Peyer's patch (tissue), 4 donors: ENCODE results near the gene DISC1. TPM values are rescaled to one million over a fixed set of nuclear protein-coding genes. Genes with fewer than 3 reads are reported as not detected.

Experiments used
- DNase-seq, 3 donors: peaks; one replicate each; pipeline ENCODE4 v3.0.0-alpha.2; 2017 to 2019
- H3K27ac ChIP-seq, 4 donors: fragments of 200-600 bp; sonication (generic); one replicate each; pipeline ENCODE4 v1.5.1; 2016 to 2019
- H3K27me3 ChIP-seq, 2 donors: fragments of 200-600 bp; sonication (generic); one replicate each; pipeline ENCODE4 v1.5.1; 2019
- H3K36me3 ChIP-seq, 3 donors: fragments of 200-600 bp; sonication (generic); one replicate each; pipeline ENCODE4 v1.5.1; 2016 to 2019
- H3K4me1 ChIP-seq, 4 donors: fragments of 200-600 bp; sonication (generic); one replicate each; pipeline ENCODE4 v1.5.1; 2016 to 2019
- H3K4me3 ChIP-seq, 4 donors: fragments of 200-600 bp; sonication (generic); 1 replicate in 3 of 4; 2 replicates in 1 of 4; pipeline ENCODE4 v1.5.1; 2016 to 2019; ENCODE audit warnings: mild to moderate bottlenecking in 1 of 4
- H3K9me3 ChIP-seq, 4 donors: fragments of 200-600 bp; sonication (generic); one replicate each; pipeline ENCODE4 v1.5.1; 2016 to 2019; ENCODE audit warnings: mild to moderate bottlenecking in 1 of 4
- CTCF ChIP-seq, 6 experiments: fragments of 450-650 bp in 4 of 6; fragments of 200-600 bp in 2 of 6; sonication (generic) in 1 of 6; IDR thresholded peaks; one replicate each; pipeline ENCODE4 v1.5.1; 2017 to 2019; ENCODE audit warnings: antibody characterized with exemption in 6 of 6, mild to moderate bottlenecking in 3 of 6, moderate library complexity in 1 of 6
- POLR2A ChIP-seq, 2 donors: fragments of 450-650 bp; IDR thresholded peaks; one replicate each; pipeline ENCODE4 v1.5.1; 2017; ENCODE audit warnings: antibody characterized with exemption in 2 of 2, mild to moderate bottlenecking in 2 of 2, moderate library complexity in 2 of 2
- total RNA-seq, 4 donors: library from RNA; depleted of rRNA; stranded (reverse); fragments of >200 nt; gene quantifications; one replicate each; pipeline ENCODE4 v1.1.0, GENCODE V29; 2016

DISC1 gene
- total RNA-seq, 4 donors from 2014 or later: 2.3 to 39.6 (median 5.6) TPM

- H3K27me3 ChIP-seq: no peaks in the 10 kb centered on the region
- DNase-seq: no peak
- H3K4me3 ChIP-seq: no peak overlapping the region
- TF ChIP-seq POLR2A (IDR thresholded peaks at IDR 0.05) (no peak), CTCF (IDR thresholded peaks at IDR 0.05) (no peak)
- no peaks in the 10 kb centered on the region for H3K36me3 ChIP-seq
- peaks cover 0 to 10% (median 4%) of the 10 kb centered on the region in 4 donors for H3K9me3 ChIP-seq
- no peak overlapping the region for H3K27ac ChIP-seq
- H3K4me1 ChIP-seq: no peaks in the 10 kb centered on the region
These were observed 62.4 kb downstream of the DISC1 start for GRCh38 chr1:231688989-231689388.

- Histone ChIP-seq H3K36me3 (no peaks in the 10 kb centered on the region), H3K27ac (no peak overlapping the region), H3K4me3 (no peak overlapping the region), H3K9me3 (peaks cover 0 to 10% (median 4%) of the 10 kb centered on the region in 4 donors), H3K4me1 (no peaks in the 10 kb centered on the region), H3K27me3 (no peaks in the 10 kb centered on the region)
- DNase-seq: no peak
- no peak for TF ChIP-seq CTCF (IDR thresholded peaks at IDR 0.05)
- no peak for TF ChIP-seq POLR2A (IDR thresholded peaks at IDR 0.05)
These were observed 63.5 kb downstream of the DISC1 start for GRCh38 chr1:231690059-231690458.

- Histone ChIP-seq H3K27me3 (no peaks in the 10 kb centered on the region), H3K27ac (no peak overlapping the region), H3K4me3 (no peak overlapping the region), H3K36me3 (no peaks in the 10 kb centered on the region), H3K4me1 (no peaks in the 10 kb centered on the region), H3K9me3 (no peaks in the 10 kb centered on the region)
- no peak for DNase-seq
- TF ChIP-seq POLR2A (IDR thresholded peaks at IDR 0.05) (no peak), CTCF (IDR thresholded peaks at IDR 0.05) (peak in 3 of 6 experiments; percentile 18 to 28 (median 24))
These were observed 65.1 kb downstream of the DISC1 start for GRCh38 chr1:231691618-231692259.

- no peaks in the 10 kb centered on the region for H3K4me1 ChIP-seq
- H3K36me3 ChIP-seq: no peaks in the 10 kb centered on the region
- TF ChIP-seq POLR2A (IDR thresholded peaks at IDR 0.05): no peak
- no peak for TF ChIP-seq CTCF (IDR thresholded peaks at IDR 0.05)
- no peaks in the 10 kb centered on the region for H3K9me3 ChIP-seq
- DNase-seq: no peak
- H3K4me3 ChIP-seq: no peak overlapping the region
- no peak overlapping the region for H3K27ac ChIP-seq
- no peaks in the 10 kb centered on the region for H3K27me3 ChIP-seq
These were observed 66.9 kb downstream of the DISC1 start for GRCh38 chr1:231693361-231694074.

- no peak for DNase-seq
- Histone ChIP-seq H3K27me3 (no peaks in the 10 kb centered on the region), H3K27ac (no peak overlapping the region), H3K4me1 (no peaks in the 10 kb centered on the region), H3K4me3 (no peak overlapping the region), H3K9me3 (no peaks in the 10 kb centered on the region), H3K36me3 (no peaks in the 10 kb centered on the region)
- TF ChIP-seq POLR2A (IDR thresholded peaks at IDR 0.05) (no peak), CTCF (IDR thresholded peaks at IDR 0.05) (no peak)
These were observed 67.5 kb downstream of the DISC1 start for GRCh38 chr1:231694075-231694431.
